IMR-90 (cell line): ENCODE results near the gene PTPRF. TPM values are rescaled to one million over a fixed set of nuclear protein-coding genes. Genes with fewer than 3 reads are reported as not detected.

ENCODE experiments used
- ATAC-seq: fragments of 200-7000 bp; cut with Tn5 transposase; 2 replicates; pipeline ENCODE4 v1.9.1; 2020; ENCODE audit warnings: low read depth, mild to moderate bottlenecking, moderate library complexity
- BruUV-seq: library from RNA; stranded (reverse); fragments of 400-500 nt; replicated peaks from 2 replicates; lab custom pipeline; 2021; lab: Mats Ljungman, UMichigan
- CTCF ChIA-PET: fragments of 300-600 bp; formaldehyde crosslinking; extraction: SDS; loops from one replicate; lab custom pipeline; 2021; ENCODE audit warnings: antibody characterized with exemption; lab: Yijun Ruan, JAX
- POLR2A ChIA-PET: fragments of 300-600 bp; sonication (Branson Sonifier 250); formaldehyde crosslinking; loops from one replicate; lab custom pipeline; 2022; ENCODE audit warnings: antibody characterized with exemption; ENCODE audit not compliant: unreplicated experiment; lab: Charles Lee
- DNase-seq: peaks from one replicate; pipeline ENCODE4 v3.0.0; 2013
- H2AFZ ChIP-seq: replicated peaks from 2 replicates; pipeline ENCODE3; 2013; ENCODE audit warnings: low read length, mild to moderate bottlenecking; ENCODE audit not compliant: poor library complexity
- H2AK5ac ChIP-seq: 2 replicates; pipeline ENCODE4 v1.6.1; 2013; ENCODE audit warnings: low read depth, low read length, inconsistent platforms
- H2AK9ac ChIP-seq: replicated peaks from 2 replicates; pipeline ENCODE3; 2013; ENCODE audit warnings: mild to moderate bottlenecking, low read depth, low read length, moderate library complexity; ENCODE audit not compliant: poor library complexity
- H2BK120ac ChIP-seq: 2 replicates; pipeline ENCODE4 v1.6.1; 2013; ENCODE audit warnings: low read depth, low read length, inconsistent platforms
- H2BK15ac ChIP-seq: 3 replicates; pipeline ENCODE4 v1.6.1; 2013; ENCODE audit warnings: low read depth, low read length, inconsistent platforms
- H2BK20ac ChIP-seq: 2 replicates; pipeline ENCODE4 v1.6.1; 2013; ENCODE audit warnings: low read depth, mild to moderate bottlenecking, inconsistent platforms, low read length, moderate library complexity
- H2BK5ac ChIP-seq: 2 replicates; pipeline ENCODE4 v1.6.1; 2013; ENCODE audit warnings: mild to moderate bottlenecking, low read depth, low read length, inconsistent platforms; ENCODE audit not compliant: poor library complexity, severe bottlenecking
- H3K14ac ChIP-seq: replicated peaks from 2 replicates; pipeline ENCODE4 v1.6.1; 2013; ENCODE audit warnings: low read depth, low read length, inconsistent platforms
- H3K18ac ChIP-seq: 2 replicates; pipeline ENCODE4 v1.6.1; 2013; ENCODE audit warnings: low read depth, low read length, control low read depth
- H3K23ac ChIP-seq: 2 replicates; pipeline ENCODE4 v1.6.1; 2013; ENCODE audit warnings: low read depth, low read length, inconsistent platforms
- H3K27ac ChIP-seq: 2 replicates; pipeline ENCODE4 v1.5.1; 2013; ENCODE audit warnings: mild to moderate bottlenecking, control low read depth, low read length; ENCODE audit not compliant: insufficient read depth
- H3K27me3 ChIP-seq: 2 replicates; pipeline ENCODE4 v1.6.1; 2013; ENCODE audit warnings: low read length; ENCODE audit not compliant: control insufficient read depth, insufficient read depth
- H3K36me3 ChIP-seq: 2 replicates; pipeline ENCODE4 v1.6.1; 2013; ENCODE audit warnings: low read length, mixed read lengths; ENCODE audit not compliant: control insufficient read depth, insufficient read depth
- H3K4ac ChIP-seq: 2 replicates; pipeline ENCODE4 v1.6.1; 2013; ENCODE audit warnings: low read depth, low read length, inconsistent platforms
- H3K4me1 ChIP-seq: 2 replicates; pipeline ENCODE4 v1.6.1; 2013; ENCODE audit warnings: low read length, mixed read lengths; ENCODE audit not compliant: control insufficient read depth, insufficient read depth
- H3K4me2 ChIP-seq: 2 replicates; pipeline ENCODE4 v1.6.1; 2013; ENCODE audit warnings: low read depth, mild to moderate bottlenecking, control low read depth, low read length, moderate library complexity
- H3K4me3 ChIP-seq: 2 replicates; pipeline ENCODE4 v1.5.1; 2013; ENCODE audit warnings: low read depth, mild to moderate bottlenecking, control low read depth, low read length, moderate library complexity; ENCODE audit not compliant: insufficient read depth
- H3K56ac ChIP-seq: 2 replicates; pipeline ENCODE4 v1.6.1; 2013; ENCODE audit warnings: low read length, inconsistent platforms; ENCODE audit not compliant: insufficient read depth; ENCODE audit errors: extremely low read depth
- H3K79me1 ChIP-seq, 2 experiments: 2 replicates each; pipeline ENCODE4 v1.6.1; 2013; ENCODE audit warnings: low read length in 2 of 2, inconsistent platforms in 1 of 2, low read depth in 1 of 2
- H3K9ac ChIP-seq: 2 replicates; pipeline ENCODE4 v1.6.1; 2013; ENCODE audit warnings: low read depth, low read length, control low read depth
- H3K9me1 ChIP-seq: 2 replicates; pipeline ENCODE4 v1.6.1; 2013; ENCODE audit warnings: low read length, inconsistent platforms; ENCODE audit not compliant: insufficient read depth
- H3K9me3 ChIP-seq: 2 replicates; pipeline ENCODE4 v1.6.1; 2013; ENCODE audit warnings: low read length; ENCODE audit not compliant: control insufficient read depth, insufficient read depth
- H4K20me1 ChIP-seq: 2 replicates; pipeline ENCODE4 v1.6.1; 2013; ENCODE audit warnings: low read length, inconsistent platforms; ENCODE audit not compliant: insufficient read depth
- H4K5ac ChIP-seq: 2 replicates; pipeline ENCODE4 v1.6.1; 2013; ENCODE audit warnings: mild to moderate bottlenecking, low read depth, low read length, control low read depth
- H4K8ac ChIP-seq, 2 experiments: 2 replicates each; pipeline ENCODE4 v1.6.1; 2013; ENCODE audit warnings: low read depth in 2 of 2, low read length in 2 of 2, control low read depth in 1 of 2, inconsistent platforms in 1 of 2
- H4K91ac ChIP-seq: 2 replicates; pipeline ENCODE4 v1.6.1; 2013; ENCODE audit warnings: low read depth, low read length, inconsistent platforms; ENCODE audit not compliant: insufficient read depth
- ELK1 ChIP-seq: fragments of 150-350 bp; IDR thresholded peaks from 2 replicates; pipeline ENCODE4 v1.6.1; 2016; ENCODE audit warnings: low read depth, mild to moderate bottlenecking, low read length, moderate library complexity, borderline replicate concordance
- MAZ ChIP-seq: IDR thresholded peaks from 2 replicates; pipeline ENCODE4 v1.6.1; 2012; ENCODE audit warnings: low read depth, mild to moderate bottlenecking, low read length, improper control_type of control experiment, moderate library complexity, borderline replicate concordance
- WGBS, 2 experiments: methylation state at CpG; one replicate each; pipeline versions ENCODE4 v1.1.5 to v1.1.7; 2013; ENCODE audit warnings: missing lambda C conversion rate in 2 of 2; ENCODE audit not compliant: insufficient read length in 1 of 2; ENCODE audit errors: extremely low coverage in 2 of 2; 5-methylcytosine and 5-hydroxymethylcytosine counted together
- dilution Hi-C: fragments of 300-500 bp; cut with HindIII; formaldehyde crosslinking; loops from one replicate; pipeline ENCODE4 v1.14.3; 2018; ENCODE audit warnings: low sequenced_read_pairs; ENCODE audit not compliant: unreplicated experiment
- in situ Hi-C: fragments of 300-500 bp; cut with MboI; formaldehyde crosslinking; loops from 3 replicates; pipeline ENCODE4 v1.14.3; 2019; ENCODE audit warnings: low sequenced_read_pairs, inconsistent platforms, mixed read lengths
- intact Hi-C: fragments of 100-400 bp; cut with micrococcal nuclease; formaldehyde crosslinking; loops from 2 replicates; pipeline ENCODE4 v1.10.0; 2022
- polyA plus RNA-seq, 3 experiments: library from polyadenylated mRNA; depleted of rRNA; stranded (reverse); fragments of >200 nt; gene quantifications; 2 replicates each; pipeline ENCODE4 v1.2.3, GENCODE V29; 2012; ENCODE audit warnings: low replicate concordance in 1 of 3
- total RNA-seq: library from RNA; depleted of rRNA; stranded (reverse); fragments of >200 nt; gene quantifications from 2 replicates; pipeline ENCODE4 v1.2.3, GENCODE V29; 2012

Gene PTPRF
- total and polyA plus RNA-seq, 2 of the 4 experiments (the other 2 are of a cell fraction) = 25.8 to 92.3 TPM

DNA sequence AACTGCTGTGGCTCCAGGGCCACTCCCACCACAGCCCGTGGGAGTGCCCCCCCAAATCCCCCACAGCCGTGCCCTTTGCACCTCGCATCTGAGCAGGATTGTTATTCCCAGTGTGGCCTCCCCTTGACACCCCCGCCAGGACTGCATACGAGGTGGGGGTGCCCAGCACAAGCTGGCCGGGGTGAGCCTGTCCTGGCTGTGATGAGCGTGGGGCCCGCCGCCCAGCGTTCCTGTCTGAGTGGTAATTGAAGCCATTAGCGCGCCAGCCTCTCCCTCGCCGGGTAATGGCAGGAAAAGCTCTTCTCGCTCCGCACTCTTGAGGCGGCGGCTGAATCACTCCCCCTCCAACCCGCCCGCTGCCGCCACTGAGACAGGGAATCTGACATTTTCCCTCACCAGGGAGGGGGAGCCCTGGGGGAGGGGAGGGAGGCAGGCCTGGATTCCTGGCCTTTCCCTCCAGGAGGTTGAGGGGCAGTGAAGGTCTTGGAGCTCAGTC lies 27.7 kb downstream of the PTPRF start:
- no peak for TF ChIP-seq ELK1
- peak; percentile 52; the same call in 1 of the 2 replicates for TF ChIP-seq MAZ
- in situ Hi-C loops (no loop called here), dilution Hi-C loops (no loop called here), intact Hi-C loops (no loop called here)
- Histone ChIP-seq H3K79me1 (peaks cover 27 to 64% of the 10 kb centered on the region in 2 experiments), H3K4me2 (peak overlapping the region; percentile 56), H2AK5ac (peak overlapping the region; percentile 20), H3K9me1 (peaks cover 30% of the 10 kb centered on the region), H3K4me3 (no peak overlapping the region), H3K14ac (peak overlapping the region; percentile 37), H3K9ac (no peak overlapping the region), H3K27me3 (no peaks in the 10 kb centered on the region), H2AFZ (peak overlapping the region; percentile 88), H4K20me1 (peaks cover 37% of the 10 kb centered on the region), H3K56ac (no peak overlapping the region; the same call in 1 of the 2 replicates), H3K9me3 (no peaks in the 10 kb centered on the region), H3K23ac (no peak overlapping the region), H3K18ac (no peak overlapping the region), H4K8ac (peak overlapping the region in 1 of 2 experiments; percentile 62; a peak in 1 of 4 replicates), H2BK5ac (peak overlapping the region; percentile 59), H4K5ac (no peak overlapping the region; the same call in 1 of the 2 replicates), H3K4me1 (peaks cover 12% of the 10 kb centered on the region), H2BK120ac (peak overlapping the region; percentile 30; the same call in 1 of the 2 replicates), H3K4ac (peak overlapping the region; percentile 47), H2BK20ac (0 out of 2 replicates have a peak overlapping the region, but pooled peaks have one; percentile 10), H2AK9ac (peak overlapping the region; percentile 98), H4K91ac (peak overlapping the region; percentile 15; the same call in 1 of the 2 replicates), H2BK15ac (no peak overlapping the region), H3K36me3 (peaks cover 18% of the 10 kb centered on the region; the same call in 1 of the 2 replicates), H3K27ac (peak overlapping the region; percentile 14)
- peak; percentile 83 for ATAC-seq
- DNase-seq = peak; percentile 42
- CTCF ChIA-PET = no interaction called here
- no TSS peak for BruUV-seq
- WGBS, 2 experiments = 0% methylated on average over 6 of the region's 21 CpGs; no CpG with 5 or more reads in 1 of the 2 experiments
- POLR2A ChIA-PET = interaction anchor here (0.6 kb wide), 1 partner anchor 57 kb away, joined by 11 read pairs; no protein-coding TSS in a partner anchor
